H1 (cell line): ENCODE results near the gene CELF2. TPM values are rescaled to one million over a fixed set of nuclear protein-coding genes. Genes with fewer than 3 reads are reported as not detected.

Experiments used
- CTCF ChIA-PET: fragments of 300-600 bp; sonication (Branson Sonifier 250); formaldehyde crosslinking; loops from one replicate; lab custom pipeline; 2021; ENCODE audit not compliant: partially characterized antibody; lab: Charles Lee
- POLR2A ChIA-PET: fragments of 300-600 bp; sonication (Branson Sonifier 250); formaldehyde crosslinking; loops from one replicate; lab custom pipeline; 2021; ENCODE audit warnings: inconsistent platforms; ENCODE audit not compliant: partially characterized antibody; lab: Charles Lee
- DNase-seq, 2 experiments: peaks; one replicate each; pipeline versions ENCODE4 v3.0.0 to v3.0.0-alpha.2; 2010 to 2022; ENCODE audit warnings: low spot score in 2 of 2, low read depth in 1 of 2, mixed read lengths in 1 of 2
- FAIRE-seq: peaks from 2 replicates; lab custom pipeline; 2011; peaks lifted over from hg19 to GRCh38; lab: Jason Lieb, UNC
- H2AFZ ChIP-seq: 2 replicates; pipeline ENCODE4 v1.8.1; 2012; ENCODE audit warnings: low read length, inconsistent platforms
- H2AK5ac ChIP-seq: 2 replicates; pipeline ENCODE4 v1.6.1; 2013; ENCODE audit warnings: low read depth, low read length
- H2BK120ac ChIP-seq: replicated peaks from 2 replicates; pipeline ENCODE3; 2013; ENCODE audit warnings: low read depth, low read length, inconsistent platforms
- H2BK12ac ChIP-seq: 2 replicates; pipeline ENCODE4 v1.6.1; 2013; ENCODE audit warnings: low read depth, low read length
- H2BK15ac ChIP-seq: 2 replicates; pipeline ENCODE4 v1.6.1; 2013; ENCODE audit warnings: low read length
- H2BK20ac ChIP-seq: 2 replicates; pipeline ENCODE4 v1.6.1; 2013; ENCODE audit warnings: low read length
- H2BK5ac ChIP-seq: 2 replicates; pipeline ENCODE4 v1.6.1; 2013; ENCODE audit warnings: low read depth, low read length
- H3K14ac ChIP-seq: 2 replicates; pipeline ENCODE4 v1.6.1; 2013; ENCODE audit warnings: inconsistent platforms; ENCODE audit not compliant: insufficient read length
- H3K18ac ChIP-seq: 2 replicates; pipeline ENCODE4 v1.6.1; 2013; ENCODE audit warnings: low read length; ENCODE audit errors: extremely low read depth
- H3K23ac ChIP-seq: 2 replicates; pipeline ENCODE4 v1.6.1; 2013; ENCODE audit warnings: inconsistent platforms; ENCODE audit not compliant: insufficient read length
- H3K23me2 ChIP-seq: 2 replicates; pipeline ENCODE4 v1.6.1; 2013; ENCODE audit warnings: low read depth, low read length
- H3K27ac ChIP-seq: 2 replicates; pipeline ENCODE4 v1.6.1; 2011; ENCODE audit warnings: low read depth, low read length, inconsistent platforms
- H3K27me3 ChIP-seq, 4 experiments: replicated peaks in 1 of 4; 1 replicate in 1 of 4; 2 replicates in 3 of 4; pipeline versions ENCODE4 v1.6.1 to v1.8.1; 2011 to 2013; ENCODE audit warnings: low read length in 3 of 4, mild to moderate bottlenecking in 3 of 4, inconsistent platforms in 2 of 4, mixed read lengths in 2 of 4, moderate library complexity in 1 of 4; ENCODE audit not compliant: control insufficient read depth in 3 of 4, insufficient read depth in 3 of 4; ENCODE audit errors: extremely low read depth in 1 of 4
- H3K36me3 ChIP-seq, 4 experiments: 2 replicates each; pipeline versions ENCODE4 v1.6.1 to v1.8.1; 2011 to 2013; ENCODE audit warnings: mild to moderate bottlenecking in 4 of 4, low read length in 3 of 4, moderate library complexity in 2 of 4, control low read depth in 1 of 4, inconsistent platforms in 1 of 4; ENCODE audit not compliant: insufficient read depth in 4 of 4, control insufficient read depth in 2 of 4
- H3K4ac ChIP-seq: replicated peaks from 2 replicates; pipeline ENCODE3; 2013; ENCODE audit warnings: low read length, low read depth, mixed read lengths, inconsistent platforms; ENCODE audit not compliant: insufficient read length
- H3K4me1 ChIP-seq, 4 experiments: replicated peaks in 1 of 4; 1 replicate in 1 of 4; 2 replicates in 3 of 4; pipeline versions ENCODE4 v1.6.1 to v1.8.1; 2011 to 2013; ENCODE audit warnings: low read length in 3 of 4, inconsistent platforms in 2 of 4, mixed read lengths in 1 of 4; ENCODE audit not compliant: insufficient read depth in 4 of 4, control insufficient read depth in 3 of 4
- H3K4me2 ChIP-seq, 2 experiments: 2 replicates each; pipeline versions ENCODE4 v1.6.1 to v1.8.1; 2011 to 2013; ENCODE audit warnings: low read depth in 2 of 2, low read length in 2 of 2, control low read depth in 1 of 2, inconsistent platforms in 1 of 2, mild to moderate bottlenecking in 1 of 2; ENCODE audit not compliant: insufficient read depth in 1 of 2
- H3K4me3 ChIP-seq, 4 experiments: fragments of 200-600, 300-600 bp in 1 of 4; sonication (generic), shearing (Covaris generic), sonication (Bioruptor Twin) in 1 of 4; 2 replicates each; pipeline versions ENCODE4 v1.5.1 to v1.8.1; 2011 to 2016; ENCODE audit warnings: low read length in 4 of 4, low read depth in 3 of 4, control low read depth in 2 of 4, inconsistent platforms in 2 of 4, mild to moderate bottlenecking in 2 of 4, mixed read lengths in 1 of 4, moderate library complexity in 1 of 4; ENCODE audit not compliant: insufficient read depth in 2 of 4; ENCODE audit errors: extremely low read depth in 1 of 4
- H3K56ac ChIP-seq: replicated peaks from 2 replicates; pipeline ENCODE3; 2013; ENCODE audit warnings: low read depth, mild to moderate bottlenecking, mixed read lengths, low read length, inconsistent platforms; ENCODE audit not compliant: insufficient read length
- H3K79me1 ChIP-seq: 2 replicates; pipeline ENCODE4 v1.6.1; 2013; ENCODE audit warnings: low read depth, low read length, control low read depth
- H3K79me2 ChIP-seq, 2 experiments: 2 replicates each; pipeline versions ENCODE4 v1.6.1 to v1.8.1; 2012 to 2013; ENCODE audit warnings: low read length in 2 of 2, mild to moderate bottlenecking in 2 of 2, inconsistent platforms in 1 of 2; ENCODE audit not compliant: insufficient read depth in 2 of 2, control insufficient read depth in 1 of 2
- H3K9ac ChIP-seq, 4 experiments: replicated peaks in 1 of 4; 1 replicate in 1 of 4; 2 replicates in 3 of 4; pipeline versions ENCODE4 v1.6.1 to v1.8.1; 2011 to 2013; ENCODE audit warnings: low read depth in 3 of 4, low read length in 3 of 4, control low read depth in 2 of 4, mild to moderate bottlenecking in 2 of 4, moderate library complexity in 2 of 4, inconsistent platforms in 1 of 4; ENCODE audit errors: extremely low read depth in 1 of 4
- H3K9me3 ChIP-seq, 2 experiments: 2 replicates each; pipeline versions ENCODE4 v1.6.1 to v1.8.1; 2012 to 2013; ENCODE audit warnings: mild to moderate bottlenecking in 2 of 2, moderate library complexity in 2 of 2, control low read depth in 1 of 2, inconsistent platforms in 1 of 2, low read depth in 1 of 2, low read length in 1 of 2, mixed read lengths in 1 of 2; ENCODE audit not compliant: insufficient read depth in 2 of 2
- H4K20me1 ChIP-seq, 2 experiments: replicated peaks in 1 of 2; 2 replicates each; pipeline versions ENCODE3 to v1.8.1; 2011 to 2013; ENCODE audit warnings: inconsistent platforms in 2 of 2, low read length in 2 of 2, mild to moderate bottlenecking in 1 of 2; ENCODE audit not compliant: insufficient read depth in 2 of 2, control insufficient read depth in 1 of 2
- H4K5ac ChIP-seq: 2 replicates; pipeline ENCODE4 v1.6.1; 2013; ENCODE audit warnings: low read length, low read depth, mixed read lengths, inconsistent platforms; ENCODE audit not compliant: insufficient read length
- H4K8ac ChIP-seq: 2 replicates; pipeline ENCODE4 v1.8.0; 2013; ENCODE audit warnings: mild to moderate bottlenecking, moderate library complexity, low read length, inconsistent platforms; ENCODE audit not compliant: insufficient read depth; ENCODE audit errors: extremely low read depth
- H4K91ac ChIP-seq: replicated peaks from 2 replicates; pipeline ENCODE3; 2013; ENCODE audit warnings: low read length, mixed read lengths, inconsistent platforms; ENCODE audit not compliant: insufficient read length
- EZH2 ChIP-seq: fragments of 200-600 bp; sonication (generic); IDR thresholded peaks from 2 replicates; pipeline ENCODE4 v1.7.1; 2012; ENCODE audit warnings: low read depth, mild to moderate bottlenecking, moderate library complexity, low read length, inconsistent platforms; ENCODE audit not compliant: severe bottlenecking
- GTF2F1 ChIP-seq: IDR thresholded peaks from 2 replicates; pipeline ENCODE4 v1.6.1; 2012; ENCODE audit warnings: low read depth, low read length, improper control_type of control experiment, borderline replicate concordance
- MAX ChIP-seq: IDR thresholded peaks from 2 replicates; pipeline ENCODE4 v1.6.1; 2012; ENCODE audit warnings: inconsistent platforms
- POU5F1 ChIP-seq: IDR thresholded peaks from 2 replicates; pipeline ENCODE4 v1.6.1; 2011; ENCODE audit warnings: low read depth, mild to moderate bottlenecking, low read length, moderate library complexity
- WGBS, 2 experiments: shearing (Covaris generic) in 1 of 2; methylation state at CpG; one replicate each; pipeline versions ENCODE4 v1.1.6 to v1.1.7; 2013 to 2015; ENCODE audit warnings: low lambda C conversion rate in 2 of 2, mixed read lengths in 2 of 2, inconsistent platforms in 1 of 2, low coverage in 1 of 2, missing lambda C conversion rate in 1 of 2; ENCODE audit not compliant: insufficient replicate concordance in 2 of 2, insufficient coverage in 1 of 2, insufficient read length in 1 of 2; ENCODE audit errors: extremely low coverage in 1 of 2, missing lambda C conversion rate in 1 of 2; 5-methylcytosine and 5-hydroxymethylcytosine counted together
- polyA plus RNA-seq, 7 experiments: library from polyadenylated mRNA; depleted of rRNA in 3 of 7; stranded (reverse) in 5 of 7; unstranded in 2 of 7; fragments of >200 nt in 5 of 7; fragments of 200-250 nt in 2 of 7; gene quantifications; 1 replicate in 5 of 7; 2 replicates in 1 of 7; 4 replicates in 1 of 7; pipeline versions ENCODE4 v1.2.1 to v1.2.3, GENCODE V29; 2011 to 2013; ENCODE audit warnings: missing spikeins in 2 of 7, mixed read lengths in 2 of 7
- total RNA-seq: library from RNA; stranded (reverse); fragmentation: NEBNext Ultra II Directional; extraction: Animal tissue kit (Norgen Biotek cat#: 25700); gene quantifications from 2 replicates; pipeline ENCODE4 v1.2.1, GENCODE V29; 2021

The CELF2 gene
- total and polyA plus RNA-seq, 2 of the 8 experiments (the other 6 are each of a cell fraction or from before 2014, with no cell fraction given): 18.3 to 22.7 TPM

GRCh38 chr10:11183015-11183414 lies 165.3 kb downstream of the CELF2 start:
- Histone ChIP-seq H3K36me3 (peaks cover 0 to 3% (median 0%) of the 10 kb centered on the region in 4 experiments; a peak in 2 of 8 replicates), H2AFZ (no peak overlapping the region)
- WGBS, 2 experiments: 84% methylated on average over 2 of the region's 2 CpGs; no CpG with 5 or more reads in 1 of the 2 experiments
- no peak for TF ChIP-seq MAX
- no peak for TF ChIP-seq EZH2
- TF ChIP-seq GTF2F1: no peak
- TF ChIP-seq POU5F1: no peak

More at GRCh38 chr10:11183015-11183414, 165.3 kb downstream of the CELF2 start:
- Histone ChIP-seq H4K8ac (no peak overlapping the region), H3K9ac (no peak overlapping the region), H3K4me2 (no peak overlapping the region), H3K23ac (no peak overlapping the region), H2BK20ac (no peak overlapping the region; the same call in 1 of the 2 replicates), H2AK5ac (peak overlapping the region; percentile 77), H3K79me2 (peaks cover 0 to 3% of the 10 kb centered on the region in 2 experiments; a peak in 1 of 4 replicates), H4K91ac (no peak overlapping the region), H2BK15ac (no peak overlapping the region), H3K79me1 (no peaks in the 10 kb centered on the region; the same call in 1 of the 2 replicates), H3K23me2 (no peaks in the 10 kb centered on the region), H3K9me3 (no peaks in the 10 kb centered on the region), H3K27me3 (no peaks in the 10 kb centered on the region), H2BK5ac (no peak overlapping the region), H4K20me1 (no peaks in the 10 kb centered on the region), H3K27ac (no peak overlapping the region), H3K56ac (no peak overlapping the region), H3K4me1 (peaks cover 0 to 8% (median under 1%) of the 10 kb centered on the region in 4 experiments; a peak in 2 of 7 replicates), H3K4me3 (no peak overlapping the region), H4K5ac (no peak overlapping the region), H2BK12ac (no peak overlapping the region), H3K14ac (no peak overlapping the region), H3K4ac (no peak overlapping the region), H2BK120ac (no peak overlapping the region), H3K18ac (no peak overlapping the region)
- no peak for DNase-seq
- ChIA-PET CTCF (no interaction called here), POLR2A (no interaction called here)
- no peak for FAIRE-seq
